ENCODE results near the gene SLC1A2. TPM values are rescaled to one million over a fixed set of nuclear protein-coding genes. Genes with fewer than 3 reads are reported as not detected.

Gene SLC1A2
- total and polyA plus RNA-seq, 2 donors, result 0.38 to 0.71 TPM

DNA sequence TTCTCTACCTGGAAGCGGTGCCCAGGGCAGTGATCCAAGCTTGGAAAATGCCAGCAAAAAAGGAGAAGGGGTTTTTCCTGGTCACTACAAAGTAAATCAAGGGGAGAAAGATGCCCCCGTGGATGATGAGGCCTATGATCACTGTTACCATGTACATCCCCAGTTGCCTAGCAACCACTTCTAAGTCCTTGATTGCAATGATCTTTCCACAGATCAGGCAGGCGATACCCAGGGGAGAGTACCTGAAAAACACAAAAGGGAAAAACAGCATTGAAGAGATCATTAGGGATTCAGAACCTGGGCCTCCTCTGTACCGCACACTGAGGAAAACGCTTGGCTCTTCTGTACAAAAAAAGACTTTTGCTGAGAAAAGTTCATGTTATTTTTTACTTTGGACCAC lies 127.1 kb downstream of the SLC1A2 start:
- H3K4me1 ChIP-seq (ENCODE audit: control insufficient read depth in 2 of 2, insufficient read depth in 2 of 2, low read length in 2 of 2), result no peaks in the 10 kb centered on the region
- H3K9me3 ChIP-seq (ENCODE audit: control insufficient read depth in 2 of 2, insufficient read depth in 1 of 2, low read length in 1 of 2), result no peaks in the 10 kb centered on the region
- DNase-seq (ENCODE audit: low read depth in 6 of 9, low spot score in 9 of 9), result no peak
- H3K27me3 ChIP-seq (ENCODE audit: control insufficient read depth in 2 of 2, insufficient read depth in 1 of 2, low read length in 1 of 2), result no peaks in the 10 kb centered on the region
- no peaks in the 10 kb centered on the region for H3K36me3 ChIP-seq (ENCODE audit: control insufficient read depth in 2 of 2, insufficient read depth in 2 of 2, low read length in 1 of 2)
- H3K27ac ChIP-seq (ENCODE audit: low read depth in 1 of 2, low read length in 1 of 2), result no peak overlapping the region
- no peak overlapping the region for H3K4me3 ChIP-seq (ENCODE audit: low read length in 2 of 2)
- WGBS, result 97% methylated on average over 5 of the region's 5 CpGs

DNA sequence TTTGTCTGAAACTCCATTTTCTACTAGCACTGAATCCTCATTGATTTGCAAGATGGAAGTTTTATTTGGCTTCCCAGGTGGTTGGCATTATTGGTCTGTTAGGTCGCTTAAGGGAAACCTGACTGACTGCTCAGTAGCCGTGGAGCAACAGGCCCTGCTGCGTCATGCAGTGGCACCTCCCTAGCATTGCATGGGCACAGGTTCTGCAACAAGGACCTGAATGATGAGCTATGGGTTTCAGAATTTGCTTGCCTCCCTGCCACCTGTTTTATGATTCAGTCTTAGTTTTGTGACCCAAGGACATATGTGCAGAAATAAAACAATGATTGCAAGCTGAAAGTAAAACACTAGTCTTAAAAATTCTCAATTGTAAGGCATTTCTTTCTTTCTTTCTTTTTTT lies 128.5 kb downstream of the SLC1A2 start:
- H3K9me3 ChIP-seq (ENCODE audit: control insufficient read depth in 2 of 2, insufficient read depth in 1 of 2, low read length in 1 of 2), result no peaks in the 10 kb centered on the region
- WGBS, result 82% methylated on average over 3 of the region's 3 CpGs
- no peaks in the 10 kb centered on the region for H3K36me3 ChIP-seq (ENCODE audit: control insufficient read depth in 2 of 2, insufficient read depth in 2 of 2, low read length in 1 of 2)
- DNase-seq (ENCODE audit: low read depth in 6 of 9, low spot score in 9 of 9), result no peak
- H3K4me3 ChIP-seq (ENCODE audit: low read length in 2 of 2), result no peak overlapping the region
- H3K4me1 ChIP-seq (ENCODE audit: control insufficient read depth in 2 of 2, insufficient read depth in 2 of 2, low read length in 2 of 2), result no peaks in the 10 kb centered on the region
- no peak overlapping the region for H3K27ac ChIP-seq (ENCODE audit: low read depth in 1 of 2, low read length in 1 of 2)
- H3K27me3 ChIP-seq (ENCODE audit: control insufficient read depth in 2 of 2, insufficient read depth in 1 of 2, low read length in 1 of 2), result no peaks in the 10 kb centered on the region

DNA sequence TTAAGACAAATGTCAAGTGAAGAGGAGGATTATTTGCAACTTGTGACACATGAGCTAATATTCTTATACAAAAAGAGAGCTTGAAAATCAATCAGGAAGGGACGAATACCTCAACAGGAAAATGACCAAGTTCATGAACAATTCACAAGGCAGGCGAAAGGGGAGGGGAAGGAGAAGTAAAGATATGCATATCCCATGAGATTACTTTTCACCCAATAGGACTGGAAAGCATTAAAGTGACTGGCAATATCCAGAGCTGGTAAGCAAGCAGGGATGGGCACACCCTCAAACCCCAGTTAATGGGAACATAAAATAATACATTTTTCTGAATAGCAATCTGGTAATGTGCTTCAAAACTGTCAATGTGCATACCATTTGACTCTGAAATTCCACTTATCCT lies 129.5 kb downstream of the SLC1A2 start:
- Histone ChIP-seq H3K4me3 (ENCODE audit: low read length in 2 of 2) (no peak overlapping the region), H3K4me1 (ENCODE audit: control insufficient read depth in 2 of 2, insufficient read depth in 2 of 2, low read length in 2 of 2) (no peaks in the 10 kb centered on the region), H3K9me3 (ENCODE audit: control insufficient read depth in 2 of 2, insufficient read depth in 1 of 2, low read length in 1 of 2) (no peaks in the 10 kb centered on the region), H3K27me3 (ENCODE audit: control insufficient read depth in 2 of 2, insufficient read depth in 1 of 2, low read length in 1 of 2) (no peaks in the 10 kb centered on the region), H3K36me3 (ENCODE audit: control insufficient read depth in 2 of 2, insufficient read depth in 2 of 2, low read length in 1 of 2) (no peaks in the 10 kb centered on the region), H3K27ac (ENCODE audit: low read depth in 1 of 2, low read length in 1 of 2) (no peak overlapping the region)
- DNase-seq (ENCODE audit: low read depth in 6 of 9, low spot score in 9 of 9), result no peak
- 91% methylated on average over 2 of the region's 2 CpGs for WGBS

DNA sequence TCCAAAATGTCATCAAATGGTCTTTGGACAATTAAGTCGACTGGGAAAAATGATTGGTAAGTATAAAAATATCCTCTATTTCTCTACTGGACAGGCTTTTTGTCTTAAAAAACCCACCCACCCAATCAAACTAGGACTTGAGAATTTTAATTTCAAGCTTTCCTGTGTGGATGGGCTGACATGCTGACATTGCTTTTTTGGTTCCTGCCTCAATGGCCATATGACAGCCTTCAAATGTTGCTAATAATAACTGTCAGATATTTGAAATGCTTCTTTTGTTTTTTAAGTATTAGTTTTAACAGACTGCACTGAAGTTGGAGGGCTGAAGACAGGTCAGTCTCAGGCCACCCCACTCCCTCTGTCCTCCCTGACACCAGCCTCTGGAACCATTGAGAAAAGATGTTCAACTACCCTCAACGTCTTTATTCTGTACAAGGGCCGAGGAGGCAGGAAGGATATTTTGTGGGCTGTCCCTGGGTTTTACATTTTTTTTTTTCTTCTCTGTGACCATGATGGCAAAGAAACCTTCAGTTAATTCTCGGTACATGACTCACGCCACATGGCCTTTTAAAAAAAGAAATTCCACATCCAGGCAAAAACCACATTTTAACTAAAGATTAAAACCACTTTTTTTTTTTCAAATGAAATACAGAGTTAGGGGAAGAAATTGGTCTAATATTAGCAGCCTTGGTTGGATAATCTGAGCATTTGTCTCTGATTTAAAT lies 130.4 kb downstream of the SLC1A2 start:
- DNase-seq (ENCODE audit: low read depth in 6 of 9, low spot score in 9 of 9), result no peak
- no peaks in the 10 kb centered on the region for H3K27me3 ChIP-seq (ENCODE audit: control insufficient read depth in 2 of 2, insufficient read depth in 1 of 2, low read length in 1 of 2)
- no peaks in the 10 kb centered on the region for H3K4me1 ChIP-seq (ENCODE audit: control insufficient read depth in 2 of 2, insufficient read depth in 2 of 2, low read length in 2 of 2)
- no peak overlapping the region for H3K4me3 ChIP-seq (ENCODE audit: low read length in 2 of 2)
- no peaks in the 10 kb centered on the region for H3K9me3 ChIP-seq (ENCODE audit: control insufficient read depth in 2 of 2, insufficient read depth in 1 of 2, low read length in 1 of 2)
- H3K27ac ChIP-seq (ENCODE audit: low read depth in 1 of 2, low read length in 1 of 2), result no peak overlapping the region
- no peaks in the 10 kb centered on the region for H3K36me3 ChIP-seq (ENCODE audit: control insufficient read depth in 2 of 2, insufficient read depth in 2 of 2, low read length in 1 of 2)
- 49% methylated on average over 5 of the region's 5 CpGs for WGBS

DNA sequence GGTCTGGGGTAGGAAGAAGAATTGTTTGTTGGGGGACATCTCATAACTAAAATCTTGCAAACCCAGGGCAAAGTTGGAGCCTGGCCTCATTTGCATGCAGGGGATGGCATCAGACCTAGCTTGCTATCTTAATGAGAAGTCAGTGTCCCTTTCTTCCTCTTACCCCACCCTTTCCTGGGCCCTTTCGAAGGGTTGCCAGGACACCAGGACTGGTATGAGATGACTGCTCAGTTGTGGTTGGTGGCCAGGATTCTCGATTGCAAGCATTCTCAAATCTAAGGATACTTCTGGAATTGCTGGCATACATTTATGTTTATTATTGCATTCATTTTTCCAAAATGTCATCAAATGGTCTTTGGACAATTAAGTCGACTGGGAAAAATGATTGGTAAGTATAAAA lies 131.0 kb downstream of the SLC1A2 start:
- H3K4me1 ChIP-seq (ENCODE audit: control insufficient read depth in 2 of 2, insufficient read depth in 2 of 2, low read length in 2 of 2), result no peaks in the 10 kb centered on the region
- no peak overlapping the region for H3K27ac ChIP-seq (ENCODE audit: low read depth in 1 of 2, low read length in 1 of 2)
- WGBS, result 88% methylated on average over 3 of the region's 3 CpGs
- H3K27me3 ChIP-seq (ENCODE audit: control insufficient read depth in 2 of 2, insufficient read depth in 1 of 2, low read length in 1 of 2), result no peaks in the 10 kb centered on the region
- no peak for DNase-seq (ENCODE audit: low read depth in 6 of 9, low spot score in 9 of 9)
- H3K4me3 ChIP-seq (ENCODE audit: low read length in 2 of 2), result no peak overlapping the region
- H3K36me3 ChIP-seq (ENCODE audit: control insufficient read depth in 2 of 2, insufficient read depth in 2 of 2, low read length in 1 of 2), result no peaks in the 10 kb centered on the region
- no peaks in the 10 kb centered on the region for H3K9me3 ChIP-seq (ENCODE audit: control insufficient read depth in 2 of 2, insufficient read depth in 1 of 2, low read length in 1 of 2)

DNA sequence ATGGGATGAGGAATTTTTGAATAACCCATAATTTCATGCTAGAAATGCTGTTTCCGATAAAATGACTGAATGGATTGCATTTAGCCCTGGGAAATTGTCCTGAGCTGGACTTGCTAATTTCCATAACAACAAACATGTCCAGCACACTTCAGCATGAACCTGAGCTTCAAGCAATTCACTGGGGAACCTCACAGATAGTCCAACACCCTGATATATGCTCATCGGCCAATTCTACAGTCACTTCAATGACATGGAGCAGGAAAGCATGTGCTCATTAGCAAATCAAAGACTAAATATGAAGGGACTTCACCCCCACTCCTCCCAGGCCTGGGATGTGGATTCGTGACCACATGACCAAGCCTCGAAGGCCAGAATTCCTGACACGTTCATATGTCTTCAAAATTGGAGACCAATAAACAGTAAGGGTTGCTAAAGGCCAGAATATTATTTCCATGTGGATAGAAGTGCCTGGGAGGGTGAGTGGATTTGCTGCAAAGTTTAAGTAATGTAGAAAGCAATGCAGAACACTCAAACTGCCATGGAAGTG lies 131.9 kb downstream of the SLC1A2 start:
- DNase-seq (ENCODE audit: low read depth in 6 of 9, low spot score in 9 of 9), result no peak
- H3K27ac ChIP-seq (ENCODE audit: low read depth in 1 of 2, low read length in 1 of 2), result no peak overlapping the region
- H3K36me3 ChIP-seq (ENCODE audit: control insufficient read depth in 2 of 2, insufficient read depth in 2 of 2, low read length in 1 of 2), result no peaks in the 10 kb centered on the region
- no peaks in the 10 kb centered on the region for H3K27me3 ChIP-seq (ENCODE audit: control insufficient read depth in 2 of 2, insufficient read depth in 1 of 2, low read length in 1 of 2)
- no peaks in the 10 kb centered on the region for H3K4me1 ChIP-seq (ENCODE audit: control insufficient read depth in 2 of 2, insufficient read depth in 2 of 2, low read length in 2 of 2)
- 98% methylated on average over 5 of the region's 5 CpGs for WGBS
- no peak overlapping the region for H3K4me3 ChIP-seq (ENCODE audit: low read length in 2 of 2)
- H3K9me3 ChIP-seq (ENCODE audit: control insufficient read depth in 2 of 2, insufficient read depth in 1 of 2, low read length in 1 of 2), result no peaks in the 10 kb centered on the region

DNA sequence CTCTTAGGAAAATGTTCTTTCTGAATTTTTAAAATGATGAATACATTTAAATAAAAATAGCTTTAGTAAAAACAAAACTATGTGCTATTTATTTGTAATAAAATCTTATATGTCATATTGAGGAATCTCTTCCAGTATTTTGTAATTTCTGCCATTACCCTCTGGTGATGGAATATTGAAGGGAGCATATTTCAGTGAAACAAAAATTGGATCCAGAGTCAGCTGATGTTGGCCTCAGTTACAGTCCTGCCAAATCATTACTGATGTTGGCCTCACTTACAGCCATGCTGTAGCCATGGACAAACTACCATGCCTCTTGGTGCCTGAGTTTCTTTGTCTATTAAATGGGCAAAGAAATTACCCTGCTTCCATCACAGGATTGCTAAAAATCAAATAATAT lies 133.2 kb downstream of the SLC1A2 start:
- no peak for DNase-seq (ENCODE audit: low read depth in 6 of 9, low spot score in 9 of 9)
- no peaks in the 10 kb centered on the region for H3K9me3 ChIP-seq (ENCODE audit: control insufficient read depth in 2 of 2, insufficient read depth in 1 of 2, low read length in 1 of 2)
- H3K27ac ChIP-seq (ENCODE audit: low read depth in 1 of 2, low read length in 1 of 2), result no peak overlapping the region
- no peaks in the 10 kb centered on the region for H3K36me3 ChIP-seq (ENCODE audit: control insufficient read depth in 2 of 2, insufficient read depth in 2 of 2, low read length in 1 of 2)
- H3K4me3 ChIP-seq (ENCODE audit: low read length in 2 of 2), result no peak overlapping the region
- H3K27me3 ChIP-seq (ENCODE audit: control insufficient read depth in 2 of 2, insufficient read depth in 1 of 2, low read length in 1 of 2), result no peaks in the 10 kb centered on the region
- no peaks in the 10 kb centered on the region for H3K4me1 ChIP-seq (ENCODE audit: control insufficient read depth in 2 of 2, insufficient read depth in 2 of 2, low read length in 2 of 2)

DNA sequence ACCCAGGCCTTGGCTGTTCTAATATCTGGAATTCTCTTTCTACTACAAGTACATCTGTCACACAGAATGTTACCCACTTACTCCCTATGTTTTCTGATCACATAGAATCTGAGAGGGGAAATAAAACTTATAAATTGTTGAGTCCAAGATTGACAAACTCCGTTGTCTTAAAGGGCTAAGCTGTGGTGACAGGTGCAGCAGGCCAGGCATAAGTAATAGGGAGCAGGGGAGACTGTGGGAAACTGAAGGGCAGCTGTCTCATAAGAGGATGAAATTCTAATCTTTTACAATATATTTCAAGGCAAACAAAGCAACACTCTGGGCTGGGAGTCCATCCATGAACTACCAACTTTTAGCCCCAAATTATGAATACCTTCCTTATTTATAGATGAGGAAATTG lies 133.9 kb downstream of the SLC1A2 start:
- H3K4me3 ChIP-seq (ENCODE audit: low read length in 2 of 2), result no peak overlapping the region
- no peak overlapping the region for H3K27ac ChIP-seq (ENCODE audit: low read depth in 1 of 2, low read length in 1 of 2)
- H3K27me3 ChIP-seq (ENCODE audit: control insufficient read depth in 2 of 2, insufficient read depth in 1 of 2, low read length in 1 of 2), result no peaks in the 10 kb centered on the region
- DNase-seq (ENCODE audit: low read depth in 6 of 9, low spot score in 9 of 9), result no peak
- no peaks in the 10 kb centered on the region for H3K9me3 ChIP-seq (ENCODE audit: control insufficient read depth in 2 of 2, insufficient read depth in 1 of 2, low read length in 1 of 2)
- WGBS, result 97% methylated on average over 1 of the region's 1 CpG
- no peaks in the 10 kb centered on the region for H3K4me1 ChIP-seq (ENCODE audit: control insufficient read depth in 2 of 2, insufficient read depth in 2 of 2, low read length in 2 of 2)
- H3K36me3 ChIP-seq (ENCODE audit: control insufficient read depth in 2 of 2, insufficient read depth in 2 of 2, low read length in 1 of 2), result no peaks in the 10 kb centered on the region

DNA sequence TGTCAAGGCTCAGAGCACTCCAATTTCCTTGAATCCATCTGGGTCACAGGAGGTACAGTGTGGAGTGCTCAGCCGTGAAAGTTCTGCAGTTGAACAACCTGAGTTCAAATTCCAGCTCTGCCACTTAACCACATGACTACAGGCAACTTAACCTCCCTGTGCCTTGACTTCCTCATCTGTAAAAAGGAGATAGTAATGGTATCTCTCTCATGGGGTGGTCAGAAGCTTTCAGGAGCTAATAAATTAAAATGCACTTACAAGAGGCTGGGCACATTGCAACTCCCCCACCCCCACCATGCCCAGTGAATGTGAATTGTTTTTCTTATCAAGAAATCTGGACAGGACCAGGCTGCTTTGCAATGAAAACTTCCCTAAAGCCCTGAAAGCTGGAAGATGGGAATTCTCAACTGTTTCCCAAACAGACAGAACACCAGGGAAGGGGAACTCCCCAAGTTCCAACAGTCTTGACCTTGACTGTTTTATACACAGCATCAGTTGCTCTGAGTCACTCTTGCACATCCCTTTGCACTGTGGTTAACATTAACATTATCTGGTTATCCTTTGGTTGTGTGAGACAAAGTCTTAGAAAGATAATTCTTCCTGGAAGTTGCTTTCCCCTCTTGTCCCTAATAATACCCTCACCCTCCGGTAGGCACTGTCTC lies 137.0 kb downstream of the SLC1A2 start:
- Histone ChIP-seq H3K4me1 (ENCODE audit: control insufficient read depth in 2 of 2, insufficient read depth in 2 of 2, low read length in 2 of 2) (no peaks in the 10 kb centered on the region), H3K27ac (ENCODE audit: low read depth in 1 of 2, low read length in 1 of 2) (no peak overlapping the region), H3K9me3 (ENCODE audit: control insufficient read depth in 2 of 2, insufficient read depth in 1 of 2, low read length in 1 of 2) (no peaks in the 10 kb centered on the region), H3K27me3 (ENCODE audit: control insufficient read depth in 2 of 2, insufficient read depth in 1 of 2, low read length in 1 of 2) (no peaks in the 10 kb centered on the region), H3K4me3 (ENCODE audit: low read length in 2 of 2) (no peak overlapping the region), H3K36me3 (ENCODE audit: control insufficient read depth in 2 of 2, insufficient read depth in 2 of 2, low read length in 1 of 2) (no peaks in the 10 kb centered on the region)
- WGBS, result 92% methylated on average over 2 of the region's 2 CpGs
- no peak for DNase-seq (ENCODE audit: low read depth in 6 of 9, low spot score in 9 of 9)
